Measurements from ENCODE around the gene LAMA3.

LAMA3 gene

GRCh38 chr18:23941791-23942190 is 252.5 kb downstream of the LAMA3 start (continued):
- TF ChIP-seq, protein P1, sequence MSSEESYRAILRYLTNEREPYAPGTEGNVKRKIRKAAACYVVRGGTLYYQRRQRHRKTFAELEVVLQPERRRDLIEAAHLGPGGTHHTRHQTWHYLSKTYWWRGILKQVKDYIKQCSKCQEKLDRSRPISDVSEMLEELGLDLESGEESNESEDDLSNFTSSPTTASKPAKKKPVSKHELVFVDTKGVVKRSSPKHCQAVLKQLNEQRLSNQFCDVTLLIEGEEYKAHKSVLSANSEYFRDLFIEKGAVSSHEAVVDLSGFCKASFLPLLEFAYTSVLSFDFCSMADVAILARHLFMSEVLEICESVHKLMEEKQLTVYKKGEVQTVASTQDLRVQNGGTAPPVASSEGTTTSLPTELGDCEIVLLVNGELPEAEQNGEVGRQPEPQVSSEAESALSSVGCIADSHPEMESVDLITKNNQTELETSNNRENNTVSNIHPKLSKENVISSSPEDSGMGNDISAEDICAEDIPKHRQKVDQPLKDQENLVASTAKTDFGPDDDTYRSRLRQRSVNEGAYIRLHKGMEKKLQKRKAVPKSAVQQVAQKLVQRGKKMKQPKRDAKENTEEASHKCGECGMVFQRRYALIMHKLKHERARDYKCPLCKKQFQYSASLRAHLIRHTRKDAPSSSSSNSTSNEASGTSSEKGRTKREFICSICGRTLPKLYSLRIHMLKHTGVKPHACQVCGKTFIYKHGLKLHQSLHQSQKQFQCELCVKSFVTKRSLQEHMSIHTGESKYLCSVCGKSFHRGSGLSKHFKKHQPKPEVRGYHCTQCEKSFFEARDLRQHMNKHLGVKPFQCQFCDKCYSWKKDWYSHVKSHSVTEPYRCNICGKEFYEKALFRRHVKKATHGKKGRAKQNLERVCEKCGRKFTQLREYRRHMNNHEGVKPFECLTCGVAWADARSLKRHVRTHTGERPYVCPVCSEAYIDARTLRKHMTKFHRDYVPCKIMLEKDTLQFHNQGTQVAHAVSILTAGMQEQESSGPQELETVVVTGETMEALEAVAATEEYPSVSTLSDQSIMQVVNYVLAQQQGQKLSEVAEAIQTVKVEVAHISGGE (tag by site-specific recombination; conservative IDR thresholded peaks at IDR 0.05; ENCODE audit: low read depth), result no peak
- TF ChIP-seq ZNF169 (tag by site-specific recombination; IDR thresholded peaks at IDR 0.05) (no peak), GLIS1 (tag by site-specific recombination; IDR thresholded peaks at IDR 0.05) (no peak), ZNF548 (tag by site-specific recombination; IDR thresholded peaks at IDR 0.05) (no peak), ZNF175 (tag by site-specific recombination; IDR thresholded peaks at IDR 0.05) (no peak), ZNF654 (tag by site-specific recombination; IDR thresholded peaks at IDR 0.05; ENCODE audit: low read depth) (no peak), HOXD13 (CRISPR knock-in tag; IDR thresholded peaks at IDR 0.05; ENCODE audit: borderline replicate concordance) (no peak)
- TF ChIP-seq, protein P2, sequence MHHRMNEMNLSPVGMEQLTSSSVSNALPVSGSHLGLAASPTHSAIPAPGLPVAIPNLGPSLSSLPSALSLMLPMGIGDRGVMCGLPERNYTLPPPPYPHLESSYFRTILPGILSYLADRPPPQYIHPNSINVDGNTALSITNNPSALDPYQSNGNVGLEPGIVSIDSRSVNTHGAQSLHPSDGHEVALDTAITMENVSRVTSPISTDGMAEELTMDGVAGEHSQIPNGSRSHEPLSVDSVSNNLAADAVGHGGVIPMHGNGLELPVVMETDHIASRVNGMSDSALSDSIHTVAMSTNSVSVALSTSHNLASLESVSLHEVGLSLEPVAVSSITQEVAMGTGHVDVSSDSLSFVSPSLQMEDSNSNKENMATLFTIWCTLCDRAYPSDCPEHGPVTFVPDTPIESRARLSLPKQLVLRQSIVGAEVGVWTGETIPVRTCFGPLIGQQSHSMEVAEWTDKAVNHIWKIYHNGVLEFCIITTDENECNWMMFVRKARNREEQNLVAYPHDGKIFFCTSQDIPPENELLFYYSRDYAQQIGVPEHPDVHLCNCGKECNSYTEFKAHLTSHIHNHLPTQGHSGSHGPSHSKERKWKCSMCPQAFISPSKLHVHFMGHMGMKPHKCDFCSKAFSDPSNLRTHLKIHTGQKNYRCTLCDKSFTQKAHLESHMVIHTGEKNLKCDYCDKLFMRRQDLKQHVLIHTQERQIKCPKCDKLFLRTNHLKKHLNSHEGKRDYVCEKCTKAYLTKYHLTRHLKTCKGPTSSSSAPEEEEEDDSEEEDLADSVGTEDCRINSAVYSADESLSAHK (tag by site-specific recombination; IDR thresholded peaks at IDR 0.05), result no peak

DNA sequence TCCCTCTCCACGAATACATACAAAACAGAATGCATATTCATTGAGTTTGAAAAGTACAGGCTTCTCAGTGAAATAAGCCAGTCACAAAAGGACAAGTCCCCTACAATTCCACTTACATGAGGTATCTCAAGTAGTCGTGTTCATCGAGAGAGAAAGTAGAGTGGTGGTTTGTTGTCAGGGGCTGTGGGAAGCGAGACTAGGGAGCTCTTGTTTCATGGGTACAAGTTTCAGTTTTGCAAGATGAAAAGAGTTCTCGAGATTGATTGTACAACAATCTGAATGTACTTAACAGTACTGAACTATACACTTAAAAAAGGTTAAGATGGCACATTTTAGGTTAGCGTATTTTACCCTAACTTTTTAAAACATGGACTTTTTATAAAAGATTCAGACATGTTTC is 253.9 kb downstream of the LAMA3 start:
- CTCF ChIA-PET, result interaction anchor here (3.7 kb wide), 1 partner anchor 25 kb away, joined by 16 read pairs; no protein-coding TSS in a partner anchor
- H3K4me1 ChIP-seq (ENCODE audit: control insufficient read depth, insufficient read depth, low read length), result no peaks in the 10 kb centered on the region
- H3K36me3 ChIP-seq (ENCODE audit: control insufficient read depth in 2 of 2, insufficient read depth in 1 of 2, low read length in 2 of 2), result peaks cover 4 to 16% of the 10 kb centered on the region in 2 experiments; a peak in 2 of 3 replicates
- POLR2A ChIA-PET, result no interaction called here
- no peak overlapping the region for H3K27ac ChIP-seq (ENCODE audit: extremely low read depth, low read depth, low read length)
- no peaks in the 10 kb centered on the region for H3K9me3 ChIP-seq (ENCODE audit: control insufficient read depth, insufficient read depth, low read depth, low read length)
- H3K4me3 ChIP-seq (ENCODE audit: low read depth, low read length), result no peak overlapping the region
- TF ChIP-seq ZNF169 (tag by site-specific recombination; IDR thresholded peaks at IDR 0.05) (no peak), REPIN1 (tag by site-specific recombination; IDR thresholded peaks at IDR 0.05; ENCODE audit: low read depth) (no peak), KLF10 (tag by site-specific recombination; IDR thresholded peaks at IDR 0.05) (no peak), ZNF777 (tag by site-specific recombination; IDR thresholded peaks at IDR 0.05; ENCODE audit: borderline replicate concordance) (no peak), ZNF175 (tag by site-specific recombination; IDR thresholded peaks at IDR 0.05) (no peak), ZNF324 (tag by site-specific recombination; IDR thresholded peaks at IDR 0.05) (no peak)
- TF ChIP-seq, protein P1 (tag by site-specific recombination; conservative IDR thresholded peaks at IDR 0.05; ENCODE audit: low read depth), result no peak

DNA sequence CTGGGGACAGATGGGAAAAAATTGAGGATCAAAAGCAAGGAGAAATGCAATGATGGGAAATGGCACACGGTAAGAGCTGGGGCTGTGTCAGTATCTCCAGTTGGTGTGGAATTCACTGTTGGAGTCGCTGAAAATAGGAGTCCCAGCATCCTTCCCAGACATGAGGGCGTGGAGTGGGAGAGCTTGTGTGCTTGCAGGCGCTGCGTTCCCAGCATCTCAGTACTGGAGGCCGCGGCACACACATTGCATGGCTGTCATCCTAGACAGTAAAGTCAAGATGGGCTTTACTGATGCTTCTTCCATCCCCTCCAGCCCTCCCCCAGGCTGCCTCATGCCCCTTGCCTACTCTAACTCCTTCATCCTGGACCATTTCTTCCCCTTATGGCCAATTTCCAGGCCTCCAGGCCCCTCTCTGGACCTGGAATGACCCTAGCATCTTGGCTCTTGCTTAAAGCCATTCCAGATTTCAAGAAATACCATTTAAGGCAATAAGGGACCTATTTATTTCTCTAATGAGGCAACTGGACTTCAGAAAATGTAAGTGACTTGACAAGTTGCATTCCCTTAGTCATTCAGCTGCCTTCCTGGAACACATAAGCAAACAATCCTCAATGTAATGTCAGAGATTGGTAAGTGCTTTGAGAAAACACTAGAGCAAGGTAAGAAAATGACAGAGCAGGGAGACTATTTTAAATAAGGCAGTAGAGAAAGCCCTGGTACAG is 254.8 kb downstream of the LAMA3 start:
- ChIA-PET POLR2A (no interaction called here), CTCF (interaction anchor here (3.7 kb wide), 1 partner anchor 26 kb away, joined by 16 read pairs; no protein-coding TSS in a partner anchor)
- Histone ChIP-seq H3K36me3 (ENCODE audit: control insufficient read depth in 2 of 2, insufficient read depth in 1 of 2, low read length in 2 of 2) (peaks cover 4 to 15% of the 10 kb centered on the region in 2 experiments; a peak in 2 of 3 replicates), H3K4me1 (ENCODE audit: control insufficient read depth, insufficient read depth, low read length) (no peaks in the 10 kb centered on the region), H3K27ac (ENCODE audit: extremely low read depth, low read depth, low read length) (no peak overlapping the region), H3K9me3 (ENCODE audit: control insufficient read depth, insufficient read depth, low read depth, low read length) (no peaks in the 10 kb centered on the region), H3K4me3 (ENCODE audit: low read depth, low read length) (no peak overlapping the region)
- TF ChIP-seq HOXA7 (CRISPR knock-in tag; IDR thresholded peaks at IDR 0.05; ENCODE audit: borderline replicate concordance), result no peak
- TF ChIP-seq ZNF704 (tag by site-specific recombination; IDR thresholded peaks at IDR 0.05), result no peak
- no peak for TF ChIP-seq ZNF19 (tag by site-specific recombination; IDR thresholded peaks at IDR 0.05; ENCODE audit: low read depth)
- TF ChIP-seq ZNF513 (tag by site-specific recombination; IDR thresholded peaks at IDR 0.05), result no peak
- TF ChIP-seq, protein P3, sequence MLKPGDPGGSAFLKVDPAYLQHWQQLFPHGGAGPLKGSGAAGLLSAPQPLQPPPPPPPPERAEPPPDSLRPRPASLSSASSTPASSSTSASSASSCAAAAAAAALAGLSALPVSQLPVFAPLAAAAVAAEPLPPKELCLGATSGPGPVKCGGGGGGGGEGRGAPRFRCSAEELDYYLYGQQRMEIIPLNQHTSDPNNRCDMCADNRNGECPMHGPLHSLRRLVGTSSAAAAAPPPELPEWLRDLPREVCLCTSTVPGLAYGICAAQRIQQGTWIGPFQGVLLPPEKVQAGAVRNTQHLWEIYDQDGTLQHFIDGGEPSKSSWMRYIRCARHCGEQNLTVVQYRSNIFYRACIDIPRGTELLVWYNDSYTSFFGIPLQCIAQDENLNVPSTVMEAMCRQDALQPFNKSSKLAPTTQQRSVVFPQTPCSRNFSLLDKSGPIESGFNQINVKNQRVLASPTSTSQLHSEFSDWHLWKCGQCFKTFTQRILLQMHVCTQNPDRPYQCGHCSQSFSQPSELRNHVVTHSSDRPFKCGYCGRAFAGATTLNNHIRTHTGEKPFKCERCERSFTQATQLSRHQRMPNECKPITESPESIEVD (tag by site-specific recombination; IDR thresholded peaks at IDR 0.05), result no peak
